Glomerular visceral epithelial cell (primary cell): ENCODE measurements around the gene RIPK4.

Experiments
- DNase-seq: peaks from one replicate; pipeline ENCODE4 v3.0.0-alpha.2; 2016; ENCODE audit errors: extremely low spot score

RIPK4 gene

GRCh38 chr21:41691205-41692184, 75.4 kb downstream of the RIPK4 start:
- DNase-seq = no peak
